Measurements from ENCODE around the gene GABRB2.
"Not testable (repeated sequence)": the region's sequence is repeated elsewhere in the genome, so short reads cannot be mapped to it uniquely, and the experiment has no call there.

GABRB2 gene

GRCh38 chr5:161380486-161380885 is 166.0 kb downstream of the GABRB2 start:
- no peak for DNase-seq

GRCh38 chr5:161378701-161379100 is 167.8 kb downstream of the GABRB2 start:
- peak; percentile 54 for DNase-seq

DNA sequence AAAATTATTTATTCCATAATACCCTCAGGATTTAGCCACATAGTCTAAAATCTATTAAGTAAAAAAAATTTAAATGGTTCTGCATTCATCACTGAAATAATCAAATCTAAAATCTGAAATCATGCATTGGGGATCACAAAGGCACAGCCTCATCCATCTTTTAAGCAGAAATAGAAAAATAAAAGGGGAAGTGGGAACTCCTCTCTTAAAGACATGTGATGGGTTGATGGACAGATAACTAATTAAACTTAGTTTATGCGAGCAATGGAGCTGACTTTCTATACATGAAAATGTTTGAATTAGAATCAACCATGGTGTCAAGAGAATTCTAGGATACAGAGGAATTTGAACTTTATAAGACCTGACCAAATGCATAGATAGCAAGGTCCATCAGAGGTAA is 170.5 kb downstream of the GABRB2 start:
- no peak for DNase-seq

DNA sequence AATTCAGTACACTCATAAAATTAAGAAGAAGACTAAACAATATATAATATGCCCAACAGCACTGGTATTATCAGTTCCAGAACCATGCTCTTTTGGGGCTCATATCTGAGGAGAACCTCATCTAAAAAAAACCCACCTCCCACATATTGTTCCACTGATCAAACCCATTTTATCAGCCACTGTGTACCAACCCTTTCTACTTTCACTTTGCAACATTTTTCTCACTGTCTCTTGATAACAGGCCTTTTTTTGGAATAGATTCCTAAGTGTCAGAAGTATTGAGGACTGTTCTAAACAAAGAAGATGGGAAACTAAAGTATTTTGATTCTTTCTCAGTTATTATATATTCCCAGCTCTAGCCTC is 173.2 kb downstream of the GABRB2 start:
- no peak for DNase-seq

DNA sequence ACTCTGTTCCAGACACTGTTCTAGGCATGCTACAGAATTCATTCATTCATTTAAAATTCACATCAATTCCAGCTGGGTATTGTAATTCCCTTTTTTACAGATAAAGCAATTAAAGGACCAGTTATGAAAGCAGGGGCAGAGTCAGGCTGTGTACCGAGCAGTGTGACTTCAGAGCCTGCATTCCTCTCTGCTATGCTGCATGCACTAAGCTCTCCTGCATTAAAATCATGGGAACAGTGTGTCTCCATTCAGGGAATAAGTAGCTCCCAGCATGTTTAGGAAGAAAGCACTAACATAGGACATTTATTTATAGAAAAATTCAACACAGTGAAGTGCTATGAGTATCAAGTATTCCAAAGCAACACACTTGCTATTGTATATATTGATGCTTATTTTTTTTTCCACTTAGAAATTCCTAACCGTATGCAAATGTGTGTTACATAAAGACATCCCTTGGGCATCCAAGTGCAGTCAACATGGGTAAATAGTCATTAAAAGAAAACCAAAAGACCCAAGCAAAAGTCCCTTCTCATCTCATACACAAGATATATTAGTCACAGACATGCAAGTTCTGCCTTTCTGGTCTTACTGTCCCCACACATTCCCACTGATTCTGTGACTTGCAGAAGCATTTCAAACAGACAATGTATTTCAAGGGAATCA is 173.7 kb downstream of the GABRB2 start:
- no peak for DNase-seq

GRCh38 chr5:161369022-161369421 is 177.5 kb downstream of the GABRB2 start:
- no peak for DNase-seq

DNA sequence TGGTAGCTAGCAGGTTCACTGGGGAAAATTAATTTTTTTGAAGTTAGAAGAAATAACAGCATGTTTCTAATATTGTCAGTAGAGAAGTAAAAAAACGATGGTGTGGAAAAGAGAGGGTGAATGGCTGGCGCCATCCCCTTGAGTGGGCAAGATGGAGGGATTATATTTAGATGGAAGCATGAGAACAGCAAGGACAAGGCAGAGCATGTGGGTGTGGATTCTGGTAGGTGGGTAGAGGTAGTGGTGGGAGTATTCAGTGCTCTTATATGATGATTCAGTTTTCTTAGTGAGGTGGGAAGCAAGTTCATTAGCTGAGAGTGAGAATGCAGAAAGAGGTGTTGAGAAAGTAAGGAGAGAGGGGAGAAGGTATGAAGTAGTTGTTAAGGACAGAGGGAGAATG is 188.1 kb downstream of the GABRB2 start:
- DNase-seq: no peak

DNA sequence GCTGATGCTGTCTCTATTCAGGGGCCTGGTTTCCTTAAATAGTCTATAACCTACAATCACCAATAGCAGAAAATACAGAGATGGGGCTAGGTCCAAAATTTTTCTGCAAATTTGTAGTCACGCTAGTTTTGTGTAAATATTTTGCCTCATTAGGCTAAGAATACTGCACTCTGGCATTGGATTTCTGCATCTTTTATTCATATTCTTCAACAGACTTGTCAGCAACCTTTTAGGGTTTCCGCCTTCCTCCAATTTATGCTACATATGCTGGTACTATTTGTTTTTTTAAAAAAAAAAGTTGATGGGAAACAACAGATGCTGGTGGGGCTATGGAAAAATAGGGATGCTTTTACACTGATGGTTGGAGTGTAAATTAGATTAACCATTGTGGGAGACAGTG is 202.3 kb downstream of the GABRB2 start:
- DNase-seq: no peak

GRCh38 chr5:161342886-161343285 is 203.6 kb downstream of the GABRB2 start:
- no peak for DNase-seq

- DNase-seq: no peak
Measured at GRCh38 chr5:161340012-161340411, 206.5 kb downstream of the GABRB2 start.

- DNase-seq: no peak
Measured at GRCh38 chr5:161333194-161333880, 213.2 kb downstream of the GABRB2 start.

DNA sequence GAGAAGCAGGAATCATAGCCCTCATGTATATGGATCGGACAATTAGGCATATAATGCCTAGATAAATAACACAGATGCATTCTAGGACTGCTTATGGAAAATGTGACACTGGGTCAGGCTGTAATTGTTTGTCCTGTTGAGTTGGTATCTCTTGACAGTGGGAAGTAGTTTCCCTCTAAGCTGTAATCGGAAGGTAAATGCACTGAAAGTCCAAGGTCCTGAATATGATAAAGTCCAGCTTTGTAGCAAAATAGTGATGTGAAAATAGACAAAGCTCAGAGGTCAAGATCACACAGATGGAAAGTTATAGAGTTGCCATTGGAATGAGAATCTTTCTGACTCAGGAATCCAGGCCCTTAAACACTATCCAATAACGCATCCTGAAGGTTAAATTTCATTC is 214.2 kb downstream of the GABRB2 start:
- no peak for DNase-seq

DNA sequence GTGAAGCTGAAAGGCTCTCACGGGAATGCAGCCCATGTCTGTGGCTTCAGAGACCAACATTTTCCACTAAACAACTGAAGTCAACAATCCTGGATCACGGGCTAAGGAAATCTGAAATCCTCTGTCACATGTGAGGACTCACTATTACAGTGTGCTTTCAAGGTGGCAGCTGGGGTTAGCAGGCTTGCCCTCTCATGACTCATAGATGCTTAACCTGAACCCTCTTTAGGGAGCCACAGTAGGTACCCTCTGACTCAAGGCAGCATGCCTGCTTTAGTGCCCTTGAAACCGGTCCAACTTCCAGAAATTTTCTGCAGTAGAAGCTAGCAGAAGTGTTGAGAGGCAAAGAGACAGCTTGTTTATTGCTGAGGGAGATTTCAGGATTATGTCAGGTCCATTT is 232.5 kb downstream of the GABRB2 start:
- no peak for DNase-seq

GRCh38 chr5:161312882-161313281 is 233.6 kb downstream of the GABRB2 start:
- DNase-seq: no peak

DNA sequence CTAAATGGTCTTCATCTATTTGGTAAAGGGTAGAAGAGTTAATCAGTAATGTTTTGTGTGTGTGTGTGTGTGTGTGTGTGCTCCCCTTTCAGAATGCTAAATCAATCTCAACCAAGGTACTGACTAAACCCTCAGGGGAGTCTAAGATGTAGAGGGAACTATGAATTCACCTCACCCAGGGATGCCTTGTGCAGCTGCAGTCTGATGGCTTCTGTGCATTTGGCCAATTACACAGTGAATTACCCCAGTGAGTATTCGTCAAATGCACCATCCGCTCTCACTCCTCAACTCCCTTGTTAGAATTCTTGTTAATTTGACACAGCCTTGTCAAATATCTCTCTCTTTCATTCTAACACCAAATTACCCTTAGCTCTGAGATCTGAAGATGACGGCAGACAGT is 234.6 kb downstream of the GABRB2 start:
- no peak for DNase-seq

GRCh38 chr5:161311146-161311708 is 235.3 kb downstream of the GABRB2 start:
- DNase-seq: no peak

DNA sequence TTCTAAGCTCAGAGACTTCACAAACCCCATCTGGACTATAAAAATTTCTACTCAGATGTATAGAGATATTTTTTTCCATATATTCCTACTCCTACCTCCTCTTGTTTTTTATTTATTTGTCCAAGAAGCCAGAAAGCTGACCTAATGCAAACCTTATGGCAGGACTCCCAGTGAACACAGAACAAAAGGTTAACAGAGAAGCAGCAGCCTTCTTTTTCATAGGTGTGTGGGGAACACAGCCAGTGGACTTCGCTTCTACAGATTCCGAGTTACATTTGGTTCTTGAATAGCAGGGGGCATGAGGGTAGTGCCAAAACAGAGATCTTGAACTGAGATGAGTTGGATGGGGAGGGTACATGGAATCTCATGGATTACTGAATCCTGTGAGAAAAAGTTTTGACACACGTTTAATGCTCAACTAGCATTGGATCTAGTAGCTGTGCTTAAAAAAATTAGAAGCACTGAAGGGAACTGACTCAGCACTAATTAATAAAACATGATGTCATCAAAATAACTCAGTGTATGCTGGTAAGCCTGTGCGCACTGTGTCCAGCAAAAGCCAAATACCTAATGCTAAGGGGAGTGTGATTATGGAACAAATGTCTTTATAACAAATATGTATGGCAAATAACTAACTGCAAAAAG is 240.1 kb downstream of the GABRB2 start:
- no peak for DNase-seq

DNA sequence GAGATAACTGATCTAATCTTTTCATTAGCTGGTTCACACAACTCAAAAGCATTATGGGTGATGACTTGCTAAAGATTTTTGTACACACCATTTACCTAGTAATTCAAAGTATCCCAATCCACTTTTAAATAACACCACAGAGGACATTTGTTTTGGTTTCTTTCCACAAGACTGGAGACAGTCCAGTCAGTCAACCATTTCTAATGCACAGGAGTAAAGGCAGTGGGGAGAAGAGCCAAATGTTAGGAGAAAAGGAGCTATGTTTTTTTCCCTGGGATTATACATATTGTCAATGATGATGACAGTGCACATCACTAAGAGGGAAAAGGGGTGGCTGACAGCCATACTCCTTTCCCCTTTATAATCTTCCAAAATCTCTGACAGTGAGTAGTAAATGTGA is 240.9 kb downstream of the GABRB2 start:
- no peak for DNase-seq

GRCh38 chr5:161302559-161302958 is 244.0 kb downstream of the GABRB2 start:
- peak; percentile 69 for DNase-seq

DNA sequence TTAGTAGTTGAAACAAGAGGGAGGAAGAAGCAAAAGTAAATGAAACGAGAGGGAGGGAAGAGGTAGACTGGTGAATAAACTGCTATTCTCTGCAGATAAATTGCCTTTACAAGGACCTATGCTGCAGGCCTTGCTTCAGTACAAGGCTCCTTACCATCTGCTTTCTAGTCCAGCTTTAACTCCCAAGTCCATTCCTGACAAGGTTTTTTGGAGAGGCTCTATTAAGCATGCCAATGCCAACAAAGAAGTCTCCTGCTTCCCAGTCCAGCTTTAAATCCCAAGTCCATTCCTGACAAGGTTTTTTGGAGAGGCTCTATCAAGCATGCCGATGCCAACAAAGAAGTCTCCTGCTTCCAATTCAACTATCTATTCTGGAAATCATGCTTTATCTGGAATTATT is 244.9 kb downstream of the GABRB2 start:
- DNase-seq: no peak

GRCh38 chr5:161299053-161299452 is 247.5 kb downstream of the GABRB2 start:
- no peak for DNase-seq

DNA sequence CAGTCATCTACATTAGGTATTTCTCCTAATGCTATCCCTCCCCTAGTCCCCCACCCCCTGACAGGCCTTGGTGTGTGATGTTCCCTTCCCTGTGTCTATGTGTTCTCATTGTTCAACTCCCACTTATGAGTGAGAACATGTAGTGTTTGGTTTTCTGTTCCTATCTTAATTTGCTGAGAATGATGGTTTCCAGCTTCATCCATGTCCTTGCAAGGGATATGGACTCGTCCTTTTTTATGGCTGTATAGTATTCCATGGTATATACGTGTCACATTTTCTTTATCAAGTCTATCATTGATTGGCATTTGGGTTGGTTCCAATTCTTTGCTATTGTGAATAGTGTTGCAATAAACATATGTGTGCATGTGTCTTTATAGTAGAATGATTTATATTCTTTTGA is 249.1 kb downstream of the GABRB2 start:
- not testable (repeated sequence) for DNase-seq

DNA sequence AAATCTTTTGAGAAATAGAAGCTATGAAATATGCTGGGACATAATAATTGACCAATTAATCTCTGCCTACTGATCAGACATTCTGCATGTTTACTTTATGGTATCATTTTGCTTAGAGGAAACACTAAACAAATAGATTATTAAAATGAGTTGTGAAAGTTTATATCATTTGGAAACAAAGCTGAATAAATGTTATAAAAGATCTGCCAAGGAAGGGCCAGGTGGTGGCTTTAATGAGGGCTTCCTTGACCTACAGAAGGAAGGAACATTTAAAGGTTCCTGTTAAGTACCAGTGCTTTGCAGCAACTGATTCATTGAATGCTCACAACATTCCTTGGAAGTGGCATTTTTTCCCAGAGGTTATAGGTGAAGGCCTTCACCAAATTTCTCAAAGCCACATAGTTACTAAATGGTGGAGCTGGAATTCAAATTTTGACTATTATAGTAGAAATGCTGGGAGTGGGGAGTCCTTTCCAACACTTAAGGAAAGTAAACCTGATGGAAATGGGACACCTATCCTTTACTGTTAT is 250.7 kb downstream of the GABRB2 start:
- no peak for DNase-seq

- DNase-seq: no peak
Measured at GRCh38 chr5:161288071-161288470, 258.5 kb downstream of the GABRB2 start.

Data from NCI-H524 treated with DMSO at 0.1 percent for 48 hours (cell line).